ENCODE results near the gene TSPAN15.
A peak's percentile ranks its signal among the peaks of the same experiment; 100 is the strongest.
"Not testable (repeated sequence)": the region's sequence is repeated elsewhere in the genome, so short reads cannot be mapped to it uniquely, and the experiment has no call there.

TSPAN15 gene

DNA sequence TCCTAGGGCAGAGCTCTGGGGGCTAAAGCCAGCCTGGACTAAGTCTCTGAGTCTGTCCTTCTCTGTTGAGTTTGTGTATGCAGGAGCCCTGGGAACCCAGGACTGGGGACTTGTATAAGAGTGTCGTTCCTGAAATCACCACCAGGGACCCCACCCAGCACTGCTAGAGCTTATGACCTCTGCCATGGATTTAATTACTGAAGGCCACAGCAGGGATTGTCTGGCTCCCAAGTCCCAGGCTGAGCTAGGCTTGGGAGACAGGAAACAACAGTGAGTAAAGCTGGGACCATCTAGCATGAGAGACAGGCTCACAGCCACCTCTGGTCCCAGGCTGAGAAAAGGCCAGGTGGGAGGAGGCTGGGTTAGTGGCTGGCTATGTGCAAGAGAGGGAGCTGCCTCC is 1.4 kb upstream of the TSPAN15 start:
- peak; percentile 63 for DNase-seq

DNA sequence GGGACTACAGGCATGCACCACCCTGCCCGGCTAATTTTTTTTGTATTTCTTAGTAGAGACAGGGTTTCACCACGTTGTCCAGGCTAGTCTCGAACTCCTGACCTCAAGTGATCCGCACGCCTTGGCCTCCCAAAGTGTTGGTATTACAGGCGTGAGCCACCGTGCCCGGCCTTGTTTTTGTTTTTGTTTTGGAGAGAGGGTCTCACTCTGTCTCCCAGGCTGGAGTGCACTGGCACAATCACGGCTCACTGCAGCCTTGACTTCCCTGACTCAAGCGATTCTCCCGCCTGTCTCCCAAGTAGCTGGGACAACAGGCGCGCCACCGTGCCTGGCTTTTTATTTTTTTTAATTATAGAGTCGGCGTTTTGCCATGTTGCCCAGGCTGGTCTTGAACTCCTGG is 870 bp upstream of the TSPAN15 start:
- DNase-seq, result not testable (repeated sequence)

DNA sequence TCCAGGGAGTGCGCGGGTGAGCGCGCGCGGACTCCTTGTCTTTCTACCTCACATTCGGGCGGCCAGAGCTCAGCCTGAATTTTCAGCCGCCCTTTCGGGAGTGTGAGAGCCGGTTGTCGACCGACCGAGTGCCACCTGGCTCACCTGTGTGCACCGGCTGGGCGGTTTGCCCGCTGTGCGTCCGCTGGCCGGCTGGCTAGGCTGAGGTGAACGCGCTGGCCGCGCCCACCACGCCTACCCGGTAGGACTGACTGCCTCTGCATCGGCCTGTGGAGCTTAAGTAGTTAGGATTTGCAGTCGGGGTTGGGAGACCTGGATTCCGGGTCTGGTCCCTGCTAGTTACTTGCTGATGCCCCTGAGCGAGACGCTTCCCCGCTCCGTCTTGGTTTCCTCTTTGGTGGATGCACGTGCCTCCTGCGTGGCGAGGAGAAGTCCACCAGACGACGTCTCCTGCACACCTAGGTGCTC is 553 bp downstream of the TSPAN15 start:
- no peak for DNase-seq

DNA sequence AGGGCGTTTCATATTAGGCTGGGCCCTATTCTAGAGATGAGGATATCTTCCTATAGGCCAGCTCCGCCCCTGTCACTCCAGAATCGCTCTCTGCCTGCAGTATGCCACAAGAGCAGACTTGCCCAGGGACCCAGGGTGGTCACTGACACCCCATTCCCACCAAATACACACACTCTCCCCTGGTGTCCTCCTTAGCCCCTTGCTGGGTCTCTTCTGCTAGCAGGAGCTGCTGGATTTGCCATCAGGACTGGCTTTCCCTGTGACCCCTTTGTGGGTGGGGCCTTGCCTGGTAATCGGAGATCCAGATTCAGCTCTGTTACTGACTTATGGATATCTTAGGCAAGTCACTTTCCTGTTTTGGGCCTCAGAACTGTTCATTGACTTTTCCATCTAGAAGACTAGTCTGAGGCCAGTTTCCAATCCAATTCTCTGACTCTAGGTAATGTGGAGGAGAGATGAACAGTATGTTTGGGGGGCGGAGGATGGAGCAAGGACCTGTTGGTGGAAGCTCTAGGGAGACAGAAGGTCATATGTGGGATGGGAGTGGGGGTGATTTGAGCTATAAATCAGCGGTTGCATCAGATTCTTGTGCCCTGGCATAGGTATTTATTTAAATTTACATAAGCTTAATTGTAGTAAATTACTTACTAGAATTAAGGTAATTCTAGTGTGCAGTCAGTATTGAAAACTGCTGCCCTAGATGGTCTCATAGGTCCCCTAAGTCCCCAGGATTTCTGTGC is 1.6 kb downstream of the TSPAN15 start:
- DNase-seq, result no peak

DNA sequence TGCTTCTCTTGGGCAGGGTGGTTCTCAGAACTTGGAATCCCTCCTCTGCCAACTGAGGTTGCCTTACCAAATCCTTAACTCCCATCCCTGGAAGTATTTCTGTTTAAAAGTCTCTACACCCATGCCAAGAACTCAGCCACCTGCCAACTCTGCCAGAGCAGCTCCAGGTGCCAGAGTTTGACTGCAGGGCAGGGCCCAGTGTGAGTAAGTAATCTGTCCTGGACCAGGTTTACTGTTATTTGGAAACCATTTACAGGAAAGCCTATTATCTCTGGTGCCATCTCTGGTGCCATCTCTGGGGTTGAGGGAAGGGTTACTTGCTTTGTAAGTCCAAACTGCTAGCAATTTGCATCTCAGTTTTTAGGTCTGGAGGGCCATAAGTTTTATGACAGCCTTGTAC is 2.5 kb downstream of the TSPAN15 start:
- DNase-seq, result no peak

DNA sequence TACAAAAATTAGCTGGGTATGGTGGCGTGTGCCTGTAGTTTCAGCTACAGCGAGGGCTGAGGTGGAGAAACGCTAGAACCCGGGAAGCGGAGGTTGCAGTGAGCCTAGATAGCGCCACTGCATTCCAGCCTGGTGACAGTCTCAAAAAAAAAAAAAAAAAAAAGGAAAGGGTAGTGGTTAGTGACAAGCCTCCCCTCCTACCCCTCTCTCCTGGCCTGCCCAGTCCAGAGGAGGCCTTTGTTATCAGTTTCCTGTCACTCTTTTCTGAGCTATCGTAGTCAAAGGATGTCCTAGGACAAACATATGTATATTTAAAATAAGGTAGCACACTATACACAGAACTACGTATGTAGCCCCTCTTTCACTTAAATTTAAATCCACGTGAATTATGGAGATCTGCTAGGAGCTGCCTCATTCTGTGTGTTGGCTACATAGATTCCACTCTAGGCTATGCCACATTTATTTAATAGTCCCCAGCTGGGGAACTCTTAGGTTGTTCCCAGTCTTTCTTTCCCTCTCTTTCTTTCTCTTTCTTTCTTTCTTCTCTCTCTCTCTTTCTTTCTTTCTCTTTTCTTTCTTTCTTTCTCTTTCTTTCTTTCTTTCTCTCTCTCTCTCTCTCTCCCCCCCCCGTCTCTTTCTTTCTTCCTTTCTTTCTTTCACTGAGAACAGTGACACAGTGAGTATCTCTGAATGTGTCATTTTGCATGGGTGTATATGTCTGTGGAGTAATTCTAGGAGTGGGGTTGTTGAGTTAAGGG is 3.9 kb downstream of the TSPAN15 start:
- no peak for DNase-seq

DNA sequence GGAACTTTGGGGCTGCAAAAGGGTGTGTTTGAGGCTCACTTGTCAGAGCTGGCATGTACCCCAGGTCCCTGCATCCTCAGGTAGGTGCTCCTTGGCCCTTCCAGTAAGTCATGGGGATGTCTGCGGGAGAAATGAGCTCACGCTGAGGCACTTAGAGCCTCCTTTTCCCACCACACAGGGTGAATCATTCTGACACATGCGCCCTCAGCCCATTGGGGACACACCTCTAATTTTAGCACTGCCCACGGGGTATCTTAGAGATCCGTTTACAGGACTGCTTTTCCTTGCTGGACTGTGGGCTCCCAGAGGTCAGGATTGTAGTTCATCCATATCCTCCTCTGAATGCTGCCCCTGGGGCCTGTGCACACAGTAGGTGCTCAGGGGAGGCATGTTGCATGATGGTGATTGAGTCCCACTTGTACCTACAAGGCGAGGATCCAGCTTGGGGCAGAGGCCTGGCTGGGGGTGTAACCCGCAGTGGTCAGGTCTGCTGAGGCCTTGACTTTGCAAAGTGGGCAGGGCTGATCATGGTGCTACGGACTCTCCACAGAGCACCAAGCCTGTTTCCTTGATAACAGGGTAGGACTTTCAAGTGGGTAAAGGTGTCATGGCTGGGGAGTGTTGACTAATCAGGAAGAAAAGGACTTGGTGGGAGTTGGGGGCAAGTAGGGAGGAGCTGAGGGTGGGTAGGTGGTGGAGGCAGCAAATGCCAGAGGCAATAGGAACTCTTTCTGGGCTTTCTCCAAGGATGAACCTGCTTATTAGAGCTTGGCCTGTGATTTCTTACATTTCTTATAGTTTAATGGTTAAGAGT is 5.8 kb downstream of the TSPAN15 start:
- no peak for DNase-seq

DNA sequence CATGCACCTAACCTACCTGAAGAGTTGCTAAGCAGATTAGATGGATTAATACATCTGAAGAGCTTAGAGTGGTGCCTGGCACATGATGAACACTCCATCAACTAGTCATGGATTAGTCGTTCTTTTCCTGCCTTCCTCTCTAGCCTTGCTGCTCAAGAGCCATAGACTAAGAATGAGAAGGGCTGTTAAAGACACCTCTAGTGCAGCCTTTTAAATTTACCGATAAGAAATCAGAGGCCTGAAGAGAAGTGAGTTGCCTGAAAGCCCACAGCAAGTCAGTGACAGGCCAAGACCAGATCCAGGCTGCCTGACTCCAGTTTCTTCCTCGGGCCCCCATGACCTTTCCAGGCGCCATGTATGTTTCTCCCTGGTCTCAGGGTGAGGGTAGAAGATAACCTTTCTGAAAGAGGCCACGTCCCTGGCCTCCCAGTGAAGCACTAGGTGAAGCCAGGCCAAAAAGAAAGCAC is 6.5 kb downstream of the TSPAN15 start:
- no peak for DNase-seq

DNA sequence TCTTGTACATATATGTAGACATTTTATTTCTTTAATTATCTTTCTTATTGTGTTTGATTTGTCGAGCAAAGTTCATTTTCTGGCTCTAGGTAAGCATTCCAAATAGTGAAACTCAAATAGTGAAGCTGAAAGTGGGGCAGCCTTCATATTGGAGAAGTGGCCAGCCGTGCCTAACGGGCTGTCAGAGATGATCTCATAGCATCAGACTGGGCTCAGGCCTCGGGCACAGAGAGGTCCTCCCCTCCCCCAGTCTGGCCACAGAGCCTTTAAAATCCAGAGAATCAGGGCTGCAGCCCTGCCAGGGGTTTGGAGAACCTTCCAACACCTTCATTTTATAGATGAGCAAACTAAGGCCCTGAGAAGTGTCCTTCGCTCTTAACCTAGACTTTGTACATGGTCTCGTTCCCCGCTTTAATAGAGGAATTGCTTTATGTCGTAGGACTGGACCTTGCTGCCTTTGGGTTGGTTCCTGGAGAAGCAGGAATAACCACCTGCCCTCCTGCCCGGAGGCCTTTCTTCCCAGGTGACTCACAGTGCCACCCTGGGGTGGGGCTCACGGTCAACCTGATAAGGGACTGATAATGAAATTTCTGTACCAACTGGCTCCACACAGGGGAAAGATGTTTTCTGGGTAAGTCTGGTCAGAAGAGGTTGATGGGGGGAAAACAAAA is 7.3 kb downstream of the TSPAN15 start:
- DNase-seq, result no peak

DNA sequence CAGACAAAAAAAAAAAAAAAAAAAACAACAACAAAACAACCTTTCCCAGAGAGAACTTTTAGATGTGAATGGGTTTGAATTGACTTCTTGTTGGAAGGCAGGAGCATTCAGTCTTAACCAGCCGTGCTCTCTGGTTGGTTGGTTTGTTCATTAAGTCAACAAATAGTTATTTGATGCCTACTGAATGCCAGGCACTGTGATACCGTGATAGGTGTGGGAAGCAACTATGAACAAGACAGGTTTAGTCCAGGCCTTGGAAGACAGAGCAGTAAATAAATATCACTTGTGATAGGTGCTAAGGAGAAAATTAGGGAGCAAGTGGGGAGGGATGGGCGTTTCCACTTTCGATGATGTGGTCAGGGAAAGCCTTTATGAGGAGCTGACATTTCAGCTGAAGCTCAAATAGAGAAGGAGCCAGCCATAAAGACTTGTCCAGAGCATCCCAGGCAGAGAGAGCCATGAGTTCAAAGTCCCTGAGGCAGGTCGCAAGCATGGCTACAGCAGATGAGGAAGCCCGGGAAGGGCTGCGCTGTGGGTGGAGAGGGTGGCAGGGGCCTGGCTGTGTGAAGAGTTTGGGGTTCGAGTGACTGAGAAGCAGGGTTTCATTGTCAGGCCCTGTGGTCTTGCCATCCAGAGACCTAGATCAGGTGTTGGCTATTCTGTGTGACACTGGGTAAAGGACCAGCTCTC is 8.0 kb downstream of the TSPAN15 start:
- DNase-seq, result no peak

DNA sequence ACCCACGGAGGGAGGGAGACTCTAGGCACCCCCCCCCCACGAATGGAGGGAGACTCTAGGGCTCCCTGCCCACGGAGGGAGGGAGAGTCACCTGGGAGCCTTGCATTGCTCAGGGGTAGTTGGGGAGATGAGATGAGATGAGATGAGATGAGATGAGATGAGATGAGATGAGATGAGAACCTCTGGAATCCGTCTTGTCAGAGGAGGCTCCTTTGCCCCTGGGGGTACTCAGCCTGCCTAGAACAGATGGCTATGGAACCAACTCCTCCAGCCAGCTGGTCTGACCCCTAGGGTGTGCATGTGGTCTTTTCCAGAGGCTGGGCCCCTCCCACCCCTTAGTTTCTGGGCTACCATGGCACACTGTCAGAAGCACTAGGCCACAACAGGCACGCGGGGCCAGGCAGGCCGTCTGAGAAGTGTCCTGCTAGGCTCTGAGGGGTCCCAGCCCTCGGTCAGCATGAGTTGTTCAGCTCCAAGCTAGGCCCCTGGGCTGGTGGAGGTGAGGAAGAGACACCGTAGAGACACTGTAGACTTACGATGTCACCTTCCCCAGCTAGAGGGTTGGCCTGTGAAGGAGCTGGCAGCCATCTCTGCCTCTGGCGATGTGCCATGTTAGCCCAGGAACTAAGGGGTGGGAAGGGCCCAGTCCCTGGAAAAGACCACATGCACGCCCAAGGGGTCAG is 8.8 kb downstream of the TSPAN15 start:
- no peak for DNase-seq

DNA sequence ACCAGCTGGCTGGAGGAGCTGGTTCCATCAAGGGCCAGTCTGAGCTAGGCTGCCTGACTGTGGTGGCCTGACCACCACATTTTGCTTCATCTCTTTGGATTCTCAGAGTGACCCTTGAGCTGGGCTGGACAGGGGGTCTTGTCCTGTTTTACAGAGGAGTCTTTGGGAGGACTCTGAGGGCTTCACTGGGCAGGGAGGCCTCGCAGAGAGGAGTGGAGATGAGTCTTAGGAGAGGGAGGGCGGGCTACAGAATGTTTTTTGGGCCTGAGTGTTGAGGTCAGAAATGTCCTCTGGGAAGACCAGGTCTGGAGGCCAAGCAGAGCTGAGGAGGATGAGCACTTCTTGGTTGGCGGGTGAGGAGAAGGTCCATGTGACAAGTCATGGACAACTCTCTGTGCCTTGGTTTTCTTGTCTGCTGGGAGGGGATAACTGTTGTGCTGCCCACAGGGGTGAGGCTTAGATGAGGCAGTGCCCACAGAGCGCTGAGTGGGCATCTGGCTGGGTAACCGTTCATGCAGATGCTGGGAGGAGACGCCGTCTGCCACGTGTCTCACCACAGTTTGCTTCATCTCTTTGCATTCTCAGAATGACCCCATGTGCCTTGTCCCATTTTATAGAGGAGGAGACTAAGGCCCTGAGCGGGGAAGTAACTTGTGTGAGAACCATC is 9.4 kb downstream of the TSPAN15 start:
- DNase-seq, result no peak

DNA sequence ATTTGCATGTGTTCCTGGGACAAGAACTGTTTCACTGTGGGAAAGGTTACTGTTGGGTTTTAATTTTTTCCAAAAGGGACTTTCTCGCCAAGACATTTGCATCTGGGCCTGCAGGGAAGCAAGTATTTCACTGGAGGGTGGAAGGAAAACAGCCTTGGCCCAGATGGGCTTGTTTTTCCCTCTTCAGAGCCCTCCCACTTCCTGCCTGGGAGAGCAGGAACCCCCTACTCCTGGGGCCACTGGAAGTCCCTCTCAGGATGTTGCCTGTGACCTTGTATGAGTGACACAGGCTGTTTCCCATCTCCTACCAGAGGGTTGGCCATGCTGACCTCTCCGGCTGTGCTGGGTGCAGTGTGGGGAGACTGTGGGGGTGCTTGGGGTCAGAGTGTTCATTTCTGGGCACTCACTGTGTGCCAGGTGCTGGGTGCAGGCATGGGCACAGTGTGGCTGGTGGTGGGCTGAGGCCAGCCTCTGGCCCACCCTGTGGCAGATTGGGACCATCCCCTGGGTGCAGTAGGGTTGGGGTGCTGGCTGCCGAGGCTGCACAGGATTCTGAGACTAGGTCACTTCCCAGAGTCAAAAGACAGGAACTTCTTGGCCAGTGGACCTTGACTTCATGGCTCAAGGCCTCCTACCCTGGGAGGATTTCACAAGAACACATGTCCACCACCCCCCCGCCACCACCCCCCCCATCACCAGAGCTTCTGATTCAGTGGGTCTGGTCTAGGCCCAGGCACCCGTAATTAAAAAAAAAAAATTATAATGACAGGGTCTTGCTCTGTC is 10.2 kb downstream of the TSPAN15 start:
- no peak for DNase-seq

DNA sequence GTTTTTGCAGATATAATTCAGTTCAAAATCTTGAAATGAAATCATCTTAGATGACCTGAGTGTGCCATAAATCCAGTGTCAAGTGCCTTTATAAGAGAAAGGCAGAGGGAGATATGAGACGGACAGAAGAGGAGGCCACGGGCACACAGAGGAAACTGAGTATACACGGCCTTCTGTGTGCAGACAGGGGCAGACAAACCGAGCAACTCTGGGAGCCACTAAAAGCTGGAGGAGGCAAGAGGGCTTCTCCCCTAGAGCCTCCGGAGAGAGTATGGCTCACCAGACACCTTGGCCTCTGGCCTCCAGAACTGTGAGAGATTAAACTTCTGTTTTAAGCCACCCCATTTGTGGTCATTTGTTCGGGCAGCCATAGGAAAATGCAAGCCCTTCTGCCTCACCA is 12.6 kb downstream of the TSPAN15 start:
- no peak for DNase-seq

DNA sequence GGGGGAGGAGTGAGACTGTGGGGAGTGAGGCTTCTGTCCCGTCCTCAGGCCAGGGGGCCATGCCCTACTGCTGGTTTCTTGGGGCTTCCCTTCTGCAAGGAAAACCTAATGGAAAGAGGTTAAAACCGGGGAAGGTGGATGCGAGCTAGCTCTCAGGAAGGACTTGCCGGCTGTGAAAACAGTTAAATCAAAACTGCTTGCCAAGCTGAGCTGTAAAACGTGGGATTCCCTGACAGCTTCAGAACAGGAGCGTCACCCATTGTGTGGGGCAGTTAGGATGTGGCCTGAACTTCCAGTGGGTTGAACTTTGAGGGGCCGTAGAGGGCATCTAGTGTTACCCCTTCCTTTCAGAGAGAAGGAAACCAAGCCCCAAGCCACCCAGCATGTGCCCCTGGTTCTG is 13.1 kb downstream of the TSPAN15 start:
- no peak for DNase-seq

DNA sequence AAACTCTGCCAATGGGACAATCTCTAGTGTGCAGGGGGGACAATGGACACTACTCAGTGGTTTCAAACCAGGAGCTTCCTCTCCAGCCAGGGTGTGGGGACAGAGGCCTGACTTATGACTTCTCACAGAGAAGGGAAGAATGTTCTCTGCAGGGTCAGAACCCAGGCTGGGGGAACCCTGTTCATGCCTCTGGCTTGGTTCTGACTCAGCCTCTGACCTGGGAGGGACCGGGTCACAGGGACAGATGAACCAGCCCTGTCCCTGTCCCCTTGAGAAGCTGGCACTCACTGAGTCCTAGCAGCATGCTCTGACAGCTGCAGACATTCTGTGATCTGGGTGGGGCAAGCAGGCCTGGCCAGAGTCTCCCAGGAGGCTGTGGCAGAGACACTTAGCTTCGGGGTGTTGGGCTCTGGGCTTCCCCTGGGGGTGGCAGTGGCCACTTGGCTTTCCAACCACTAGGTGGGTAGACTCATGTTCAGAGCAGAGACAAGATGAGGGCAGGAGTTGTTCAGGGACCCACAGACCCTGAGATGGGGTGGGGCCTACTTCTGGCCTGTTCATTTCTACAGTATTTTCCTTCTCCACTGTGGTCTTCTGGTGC is 13.6 kb downstream of the TSPAN15 start:
- DNase-seq, result peak; percentile 38

DNA sequence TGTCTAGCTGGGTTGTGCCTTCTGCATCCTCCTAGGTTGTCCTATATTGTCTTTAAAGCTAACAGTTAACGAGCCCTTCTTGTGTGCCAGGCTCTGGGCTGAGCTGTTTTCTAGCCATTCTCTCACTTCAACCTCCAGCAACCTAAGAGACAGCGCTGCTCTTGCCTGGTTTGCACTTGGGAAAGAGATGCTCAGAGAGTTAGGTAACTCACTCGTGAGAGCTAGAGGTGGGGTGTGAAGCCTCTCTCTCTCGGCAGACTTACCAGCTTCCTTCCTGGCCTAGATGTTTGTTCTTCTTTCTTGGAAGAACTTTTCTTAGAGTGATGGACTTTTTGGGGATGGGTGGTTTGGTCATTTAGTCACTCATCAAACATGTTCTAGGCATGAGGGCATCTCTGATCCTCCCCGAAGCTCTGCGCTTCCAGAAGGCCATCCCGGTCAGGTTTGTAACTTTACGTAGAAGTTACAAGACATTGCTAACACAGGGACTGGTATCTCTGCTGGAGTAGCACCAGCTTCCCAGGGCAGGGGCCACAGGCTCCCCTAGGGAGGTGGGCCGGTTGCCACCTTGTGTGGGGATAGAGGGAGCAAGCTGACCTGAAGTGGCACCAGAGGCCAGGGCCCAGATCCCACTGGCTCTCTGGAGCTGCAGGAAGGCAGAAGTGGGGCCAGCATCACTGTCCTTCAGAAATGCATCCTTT is 14.3 kb downstream of the TSPAN15 start:
- peak; percentile 30 for DNase-seq

DNA sequence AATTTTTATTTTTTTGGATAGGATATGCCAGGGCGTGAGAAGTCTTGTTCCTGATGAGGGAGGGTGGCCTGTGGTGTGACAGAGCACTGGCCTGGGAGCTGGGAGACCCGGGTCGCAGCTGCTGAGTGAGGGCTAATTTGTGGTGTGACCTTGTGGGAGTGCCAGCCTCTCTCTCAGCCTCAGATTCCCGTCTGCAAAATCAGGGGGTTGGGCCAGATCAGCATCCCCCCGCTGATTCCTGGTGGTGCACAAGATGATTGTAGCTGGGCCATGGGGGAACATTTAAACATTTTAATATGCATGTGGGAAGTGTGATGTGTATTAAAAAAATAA is 14.9 kb downstream of the TSPAN15 start:
- DNase-seq, result no peak

DNA sequence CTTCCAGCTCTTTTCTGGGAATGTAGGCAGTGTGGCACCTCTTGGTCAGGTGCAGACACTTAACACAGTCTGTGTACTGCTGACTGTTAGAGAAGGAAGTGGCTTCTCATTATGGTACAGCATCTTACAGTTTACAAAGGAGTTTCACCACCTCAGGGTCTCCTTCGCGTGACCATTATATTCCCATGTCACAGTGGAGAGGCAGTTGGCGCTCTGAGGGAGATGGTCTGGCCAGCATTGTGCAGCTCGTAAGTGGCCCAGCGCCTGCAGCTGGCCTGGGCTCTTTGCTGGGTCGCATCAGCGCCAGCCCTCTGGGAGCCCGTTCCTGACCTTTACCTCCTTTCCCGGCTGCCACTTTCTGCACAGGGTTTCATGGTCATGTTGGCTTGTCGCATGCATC is 15.4 kb downstream of the TSPAN15 start:
- DNase-seq, result no peak
